HCT116 (cell line): ENCODE data around the gene SPDYE18.
"Not testable (repeated sequence)": the region's sequence is repeated elsewhere in the genome, so short reads cannot be mapped to it uniquely, and the experiment has no call there.

Experiments
- EGR1 ChIP-seq: IDR thresholded peaks from 2 replicates; pipeline ENCODE4 v1.6.1; 2012; ENCODE audit warnings: low read depth
- EZH2phosphoT487 ChIP-seq: fragments of 200-600 bp; IDR thresholded peaks from 2 replicates; pipeline ENCODE4 v1.6.1; 2018; ENCODE audit warnings: antibody characterized with exemption, borderline replicate concordance
- MAX ChIP-seq: IDR thresholded peaks from 2 replicates; pipeline ENCODE4 v1.6.1; 2012
- POLR2A ChIP-seq: IDR thresholded peaks from 2 replicates; pipeline ENCODE4 v1.7.0; 2011; ENCODE audit warnings: borderline replicate concordance; ENCODE audit not compliant: insufficient read depth, insufficient read length; ENCODE audit errors: extremely low read depth
- TF ChIP-seq, protein P1 (sequence below), 3 experiments: fragments of 200-600 bp in 1 of 3; sonication (generic) in 1 of 3; IDR thresholded peaks in 2 of 3; conservative IDR thresholded peaks in 1 of 3; 2 replicates each; pipeline ENCODE4 v1.5.1; 2012 to 2017; ENCODE audit warnings: low read depth in 2 of 3, low read length in 2 of 3, antibody characterized with exemption in 1 of 3, borderline replicate concordance in 1 of 3, control low read depth in 1 of 3, mild to moderate bottlenecking in 1 of 3, mixed read lengths in 1 of 3, mixed run types in 1 of 3, moderate library complexity in 1 of 3; ENCODE audit not compliant: insufficient read depth in 1 of 3

GRCh38 chr7:77102671-77103070 is 40.3 kb upstream of the SPDYE18 start:
- TF ChIP-seq, protein P1, sequence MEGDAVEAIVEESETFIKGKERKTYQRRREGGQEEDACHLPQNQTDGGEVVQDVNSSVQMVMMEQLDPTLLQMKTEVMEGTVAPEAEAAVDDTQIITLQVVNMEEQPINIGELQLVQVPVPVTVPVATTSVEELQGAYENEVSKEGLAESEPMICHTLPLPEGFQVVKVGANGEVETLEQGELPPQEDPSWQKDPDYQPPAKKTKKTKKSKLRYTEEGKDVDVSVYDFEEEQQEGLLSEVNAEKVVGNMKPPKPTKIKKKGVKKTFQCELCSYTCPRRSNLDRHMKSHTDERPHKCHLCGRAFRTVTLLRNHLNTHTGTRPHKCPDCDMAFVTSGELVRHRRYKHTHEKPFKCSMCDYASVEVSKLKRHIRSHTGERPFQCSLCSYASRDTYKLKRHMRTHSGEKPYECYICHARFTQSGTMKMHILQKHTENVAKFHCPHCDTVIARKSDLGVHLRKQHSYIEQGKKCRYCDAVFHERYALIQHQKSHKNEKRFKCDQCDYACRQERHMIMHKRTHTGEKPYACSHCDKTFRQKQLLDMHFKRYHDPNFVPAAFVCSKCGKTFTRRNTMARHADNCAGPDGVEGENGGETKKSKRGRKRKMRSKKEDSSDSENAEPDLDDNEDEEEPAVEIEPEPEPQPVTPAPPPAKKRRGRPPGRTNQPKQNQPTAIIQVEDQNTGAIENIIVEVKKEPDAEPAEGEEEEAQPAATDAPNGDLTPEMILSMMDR (IDR thresholded peaks at IDR 0.05 in 2 of 3, conservative IDR thresholded peaks at IDR 0.05 in 1 of 3; ENCODE audit: borderline replicate concordance in 1 of 3, insufficient read depth in 1 of 3, low read depth in 2 of 3, low read length in 2 of 3): not testable (repeated sequence)
- TF ChIP-seq POLR2A, EGR1, EZH2phosphoT487, MAX: not testable (repeated sequence)
